ENCODE measurements around the gene RHBDL1.

The RHBDL1 gene

DNA sequence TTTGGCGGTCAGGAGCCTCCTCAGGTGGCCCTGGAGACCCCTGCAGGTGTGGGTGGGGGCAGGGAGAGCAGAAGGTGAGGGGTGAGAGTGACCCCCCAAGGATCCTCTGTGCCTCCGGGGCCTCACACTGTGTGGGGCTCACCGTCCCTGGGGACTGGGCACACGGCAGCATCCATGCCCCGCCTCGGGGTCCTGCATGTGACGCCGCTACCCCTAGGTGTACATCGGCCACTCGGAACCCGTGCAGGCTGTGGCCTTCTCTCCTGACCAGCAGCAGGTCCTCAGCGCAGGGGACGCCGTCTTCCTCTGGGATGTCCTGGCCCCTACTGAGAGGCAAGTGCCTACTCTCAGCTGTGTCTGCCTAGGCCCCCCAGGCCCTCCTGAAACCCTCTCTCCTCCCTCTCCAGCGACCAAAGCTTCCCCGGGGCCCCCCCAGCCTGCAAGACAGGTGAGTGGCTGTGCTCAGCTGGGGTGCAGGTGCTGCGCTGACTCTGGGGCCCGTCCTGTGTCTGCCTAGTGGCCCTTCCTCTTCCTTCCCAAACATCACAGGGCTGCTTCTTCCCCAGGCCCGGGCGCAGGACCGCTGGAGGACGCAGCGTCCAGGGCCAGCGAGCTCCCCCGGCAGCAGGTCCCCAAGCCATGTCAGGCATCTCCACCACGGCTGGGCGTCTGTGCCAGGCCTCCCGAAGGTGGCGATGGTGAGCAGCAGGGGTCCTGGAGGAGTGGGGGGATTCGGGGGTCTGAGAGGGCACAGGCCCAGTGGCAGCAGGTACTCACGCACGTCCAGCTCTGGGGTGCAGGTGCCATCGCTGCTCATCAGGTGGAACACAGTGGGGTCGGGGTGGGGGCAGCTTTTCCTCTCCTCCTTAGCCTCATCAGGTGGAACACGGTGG, 16.5 kb upstream of the RHBDL1 start:
- DNase-seq (ENCODE audit: low read depth): no peak

DNA sequence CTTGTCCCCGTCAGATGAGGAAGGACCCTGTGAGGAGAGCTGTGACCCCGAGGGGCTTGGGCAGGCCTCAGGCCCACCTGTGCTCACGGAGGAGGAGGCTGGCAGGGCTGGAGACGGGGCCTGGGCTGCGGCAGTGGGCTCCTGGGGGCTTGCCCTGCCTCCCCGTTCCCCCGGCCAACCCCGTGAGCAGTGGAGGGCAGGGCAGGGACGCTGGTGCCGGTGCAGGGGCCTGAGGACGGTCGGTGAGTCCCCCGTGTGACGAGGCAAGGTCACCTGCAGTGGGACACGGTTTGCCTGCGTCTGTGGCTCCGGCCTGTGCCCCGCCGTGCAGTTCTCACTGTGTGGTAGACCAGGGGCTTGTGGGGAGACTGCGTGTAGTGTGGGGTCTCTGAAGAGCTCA, 15.9 kb upstream of the RHBDL1 start:
- no peak for DNase-seq (ENCODE audit: low read depth)

DNA sequence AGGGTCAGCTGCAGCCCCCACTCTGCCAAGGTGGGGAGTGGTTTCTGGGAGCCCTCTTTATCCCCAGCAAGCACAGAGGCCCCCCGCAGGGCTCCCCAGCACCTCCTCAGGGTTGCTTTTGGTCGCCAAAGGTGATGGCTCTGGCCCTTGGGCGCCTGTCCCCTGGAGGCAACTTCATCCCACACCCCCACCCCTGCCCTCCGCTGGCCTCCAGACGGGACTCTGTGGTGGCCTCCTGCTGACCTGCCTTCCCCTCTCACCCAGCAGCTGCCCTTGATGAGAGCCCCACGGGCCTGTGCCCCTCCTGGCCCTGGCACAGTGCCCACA, 15.4 kb upstream of the RHBDL1 start:
- DNase-seq (ENCODE audit: low read depth): no peak

DNA sequence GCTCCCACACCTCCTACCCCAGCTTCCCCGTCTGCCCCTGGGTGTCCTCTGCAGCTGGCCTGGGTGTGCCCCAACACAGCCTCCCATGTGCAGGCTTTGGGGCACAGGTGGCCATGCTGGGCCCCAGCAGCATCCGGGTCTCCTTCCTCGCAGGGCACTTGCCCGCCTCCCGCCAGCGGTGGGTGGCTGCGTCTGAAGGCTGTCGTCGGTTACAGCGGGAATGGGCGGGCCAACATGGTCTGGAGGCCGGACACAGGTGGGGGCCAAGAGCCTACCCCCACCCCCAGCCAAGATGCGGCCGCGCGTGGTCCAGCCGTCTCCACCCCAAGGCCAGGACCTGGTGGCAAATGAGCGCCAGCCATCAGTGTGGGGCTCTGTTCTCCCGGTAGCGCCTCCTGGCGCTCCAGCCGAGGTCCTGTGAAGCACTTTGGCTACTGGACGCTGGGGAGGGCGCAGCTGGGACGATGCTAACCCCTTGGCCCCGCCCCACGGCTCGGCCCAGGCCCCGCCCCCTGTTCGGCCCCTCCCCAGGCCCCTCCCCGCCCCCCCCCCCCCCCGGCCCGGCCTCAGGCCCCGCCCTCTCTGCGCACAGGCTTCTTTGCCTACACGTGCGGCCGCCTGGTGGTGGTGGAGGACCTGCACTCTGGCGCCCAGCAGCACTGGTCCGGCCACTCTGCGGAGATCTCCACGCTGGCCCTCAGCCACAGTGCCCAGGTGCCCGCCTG, 14.8 kb upstream of the RHBDL1 start:
- DNase-seq (ENCODE audit: low read depth): no peak

DNA sequence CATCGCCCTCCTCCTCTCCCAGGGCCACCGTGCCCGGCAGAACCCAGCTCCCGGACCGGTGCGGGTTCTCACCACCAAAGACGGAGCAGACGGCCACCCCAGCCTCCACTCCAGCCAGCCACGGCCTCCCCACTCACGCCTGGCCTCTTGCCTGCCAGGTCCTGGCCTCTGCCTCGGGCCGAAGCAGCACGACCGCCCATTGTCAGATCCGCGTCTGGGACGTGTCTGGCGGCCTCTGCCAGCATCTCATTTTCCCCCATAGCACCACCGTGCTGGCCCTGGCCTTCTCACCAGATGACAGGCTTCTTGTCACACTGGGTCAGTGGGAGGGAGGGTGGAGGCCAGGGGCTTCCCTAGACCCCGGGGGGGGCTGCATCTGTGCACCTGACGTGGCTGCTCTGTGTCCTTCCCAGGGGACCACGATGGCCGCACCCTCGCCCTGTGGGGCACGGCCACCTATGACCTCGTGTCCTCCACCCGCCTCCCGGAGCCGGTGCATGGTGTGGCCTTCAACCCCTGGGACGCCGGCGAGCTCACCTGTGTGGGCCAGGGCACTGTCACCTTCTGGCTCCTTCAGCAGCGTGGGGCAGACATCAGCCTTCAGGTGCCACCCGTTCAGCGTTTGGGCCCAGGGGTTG, 14.2 kb upstream of the RHBDL1 start:
- no peak for DNase-seq (ENCODE audit: low read depth)

DNA sequence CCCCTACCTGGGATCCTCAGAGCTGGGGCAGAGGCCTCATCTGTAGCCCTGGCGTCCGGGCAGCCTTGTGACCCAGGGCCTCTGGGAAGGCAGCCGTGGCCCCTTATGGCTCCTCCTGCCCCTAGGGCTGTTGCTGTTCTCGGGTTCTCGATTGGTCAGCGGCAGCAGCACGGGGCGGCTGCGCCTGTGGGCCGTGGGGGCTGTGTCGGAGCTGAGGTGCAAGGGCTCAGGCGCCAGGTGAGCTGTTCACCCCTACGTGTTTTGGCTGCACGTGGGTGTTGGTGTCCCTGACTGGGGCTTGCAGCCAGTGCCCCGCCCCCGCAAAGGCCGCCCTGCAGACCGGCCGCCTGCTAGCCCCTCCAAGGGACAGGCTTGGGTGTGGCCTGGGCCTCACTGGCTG, 13.4 kb upstream of the RHBDL1 start:
- DNase-seq (ENCODE audit: low read depth): no peak

DNA sequence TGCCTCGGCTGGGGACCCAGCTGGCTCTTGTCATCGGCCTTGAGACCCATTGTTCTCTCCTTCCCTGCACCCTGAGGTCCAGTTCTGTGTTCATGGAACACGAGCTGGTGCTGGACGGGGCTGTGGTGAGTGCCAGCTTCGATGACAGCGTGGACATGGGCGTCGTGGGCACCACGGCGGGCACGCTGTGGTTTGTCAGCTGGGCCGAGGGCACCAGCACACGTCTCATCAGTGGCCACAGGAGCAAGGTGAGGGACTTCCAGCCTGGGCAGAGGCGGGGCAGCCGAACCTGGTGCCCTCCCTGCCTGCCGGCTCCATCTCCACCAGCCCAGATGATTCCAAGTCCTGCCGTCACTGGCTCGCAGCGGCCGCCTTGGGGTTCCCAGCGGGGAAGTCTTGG, 12.9 kb upstream of the RHBDL1 start:
- DNase-seq (ENCODE audit: low read depth): no peak

DNA sequence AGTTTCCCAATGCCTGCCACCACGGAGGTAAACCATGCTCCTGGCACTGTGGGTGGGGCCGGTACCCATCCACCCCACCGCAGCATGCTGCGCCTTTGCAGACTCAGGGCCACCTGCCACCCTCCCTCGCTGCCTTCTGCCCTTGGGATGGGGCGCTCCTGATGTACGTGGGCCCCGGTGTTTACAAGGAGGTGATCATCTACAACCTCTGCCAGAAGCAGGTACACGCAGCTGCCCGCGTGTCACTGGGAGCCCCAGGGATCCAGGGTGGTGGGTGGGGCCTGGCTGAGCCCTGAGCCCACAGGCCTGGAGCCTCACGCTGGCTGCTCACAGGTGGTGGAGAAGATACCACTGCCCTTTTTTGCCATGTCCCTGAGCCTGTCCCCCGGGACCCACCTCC, 8.9 kb upstream of the RHBDL1 start:
- DNase-seq (ENCODE audit: low read depth): no peak

DNA sequence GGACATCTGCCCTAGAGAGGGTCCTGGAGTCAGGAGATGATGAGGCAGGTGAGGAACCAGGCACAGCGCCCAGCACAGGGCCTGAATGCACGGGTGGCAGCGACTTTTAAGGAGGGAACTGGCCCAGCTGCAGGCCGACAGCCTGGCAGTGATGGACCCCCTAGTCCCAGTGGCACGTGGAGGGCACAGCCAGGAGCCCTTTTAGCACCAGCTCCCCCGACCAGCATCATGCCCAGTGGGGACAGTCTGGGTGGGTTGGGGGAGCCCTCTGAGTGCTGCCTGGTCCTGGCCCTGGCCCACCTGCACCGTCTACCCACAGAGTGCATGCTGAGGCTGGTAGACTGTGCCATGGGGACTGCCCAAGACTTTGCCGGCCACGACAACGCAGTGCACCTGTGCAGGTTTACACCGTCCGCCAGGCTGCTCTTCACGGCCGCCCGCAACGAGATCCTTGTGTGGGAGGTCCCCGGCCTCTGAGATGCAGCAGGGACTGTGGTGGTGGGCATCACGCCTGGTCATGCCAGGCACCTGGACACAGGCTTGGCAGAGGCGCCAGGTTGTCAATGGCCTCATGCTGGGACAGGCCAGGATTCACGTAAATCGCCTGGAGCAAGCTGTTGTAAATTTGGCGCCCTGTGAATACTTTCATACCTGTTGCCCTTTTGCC, 8.2 kb upstream of the RHBDL1 start:
- no peak for DNase-seq (ENCODE audit: low read depth)

DNA sequence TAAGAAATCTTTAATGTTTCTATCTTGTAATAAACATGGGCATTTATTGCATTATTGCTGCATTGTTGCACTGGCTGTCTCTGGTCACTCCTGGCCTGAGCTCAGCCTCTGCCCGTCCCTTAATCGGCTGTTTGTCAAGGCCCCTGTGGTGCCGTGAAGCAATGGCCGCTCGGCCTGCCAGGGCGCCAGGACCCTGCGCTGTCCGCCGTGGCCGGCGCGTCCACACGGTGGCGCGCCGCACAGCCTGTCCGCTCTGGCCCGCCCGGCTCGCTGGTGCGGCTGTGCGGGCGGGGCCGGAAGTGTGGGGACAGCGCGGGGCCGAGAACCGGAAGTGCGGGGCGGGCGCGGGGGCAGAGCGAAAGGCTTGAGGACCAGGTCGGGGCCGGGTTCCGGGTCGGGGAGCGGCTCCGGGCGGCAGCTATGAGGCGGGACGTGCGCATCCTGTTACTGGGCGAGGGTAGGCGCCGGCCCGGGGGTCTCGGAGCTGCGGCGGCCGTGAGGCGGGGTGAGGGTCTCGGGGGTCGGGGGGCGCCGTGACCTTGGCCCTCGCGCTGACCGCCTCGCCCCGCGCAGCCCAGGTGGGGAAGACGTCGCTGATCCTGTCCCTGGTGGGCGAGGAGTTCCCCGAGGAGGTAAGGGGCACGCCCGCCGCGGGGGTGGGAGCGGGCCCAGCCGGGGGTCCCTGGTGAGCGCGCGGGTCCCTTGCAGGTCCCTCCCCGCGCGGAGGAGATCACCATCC, 7.5 kb upstream of the RHBDL1 start, which contains the start of gene RHOT2:
Gene RHOT2 (plus strand): TSS at position 353 of the 739 bp plus-strand sequence. CDS start 68 bp downstream, at position 421.
- DNase-seq (ENCODE audit: low read depth): peak; percentile 91

DNA sequence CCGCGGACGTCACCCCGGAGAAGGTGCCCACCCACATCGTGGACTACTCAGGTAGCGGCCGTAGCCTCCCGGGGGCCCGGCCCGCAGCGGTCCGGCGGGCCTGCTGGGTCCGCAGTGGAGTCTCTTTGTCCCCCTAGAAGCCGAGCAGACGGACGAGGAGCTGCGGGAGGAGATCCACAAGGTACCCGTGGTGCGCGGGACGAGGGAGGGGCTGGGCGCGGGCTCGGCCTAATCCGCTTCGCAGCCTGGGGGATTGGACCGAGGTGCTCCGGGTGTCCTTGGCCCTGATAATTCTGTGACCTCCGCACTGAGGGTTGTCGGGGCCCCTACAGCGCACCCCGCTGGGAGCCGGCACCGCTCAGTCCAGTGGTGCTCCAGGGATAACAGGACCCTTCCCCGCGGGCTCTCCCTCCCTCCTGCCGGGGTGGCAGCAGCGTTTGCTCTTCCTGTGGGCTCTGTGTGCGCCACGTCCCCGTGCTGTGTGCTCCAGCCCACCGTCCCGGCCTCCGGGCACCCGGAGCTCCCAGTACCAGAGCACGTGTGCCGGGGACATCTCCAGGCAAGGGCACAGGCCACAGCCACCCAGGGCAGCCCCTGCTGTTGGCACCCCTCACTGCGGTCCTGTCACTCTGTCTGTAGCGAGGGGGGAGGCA, 6.8 kb upstream of the RHBDL1 start:
- no peak for DNase-seq (ENCODE audit: low read depth)

DNA sequence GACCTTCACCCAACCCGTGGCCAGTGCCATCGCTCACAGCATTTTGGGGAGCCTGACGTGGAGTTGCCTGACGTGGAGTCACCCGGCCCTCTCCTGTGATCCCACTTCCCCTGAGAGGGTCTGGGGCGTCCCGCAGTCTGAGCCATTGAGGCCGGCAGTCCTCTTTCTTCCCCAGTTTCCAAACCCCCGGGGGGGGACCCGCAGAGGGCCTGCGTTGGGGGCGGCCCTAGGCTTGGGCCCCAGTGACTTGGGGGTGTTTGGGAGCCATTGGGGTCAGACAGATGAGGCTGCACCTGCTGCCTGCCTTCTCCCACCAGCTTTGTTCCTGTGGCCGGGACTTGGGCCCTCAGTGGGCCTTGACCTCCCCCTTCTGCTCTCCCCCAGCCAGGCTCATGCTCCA, 5.8 kb upstream of the RHBDL1 start:
- DNase-seq (ENCODE audit: low read depth): no peak

DNA sequence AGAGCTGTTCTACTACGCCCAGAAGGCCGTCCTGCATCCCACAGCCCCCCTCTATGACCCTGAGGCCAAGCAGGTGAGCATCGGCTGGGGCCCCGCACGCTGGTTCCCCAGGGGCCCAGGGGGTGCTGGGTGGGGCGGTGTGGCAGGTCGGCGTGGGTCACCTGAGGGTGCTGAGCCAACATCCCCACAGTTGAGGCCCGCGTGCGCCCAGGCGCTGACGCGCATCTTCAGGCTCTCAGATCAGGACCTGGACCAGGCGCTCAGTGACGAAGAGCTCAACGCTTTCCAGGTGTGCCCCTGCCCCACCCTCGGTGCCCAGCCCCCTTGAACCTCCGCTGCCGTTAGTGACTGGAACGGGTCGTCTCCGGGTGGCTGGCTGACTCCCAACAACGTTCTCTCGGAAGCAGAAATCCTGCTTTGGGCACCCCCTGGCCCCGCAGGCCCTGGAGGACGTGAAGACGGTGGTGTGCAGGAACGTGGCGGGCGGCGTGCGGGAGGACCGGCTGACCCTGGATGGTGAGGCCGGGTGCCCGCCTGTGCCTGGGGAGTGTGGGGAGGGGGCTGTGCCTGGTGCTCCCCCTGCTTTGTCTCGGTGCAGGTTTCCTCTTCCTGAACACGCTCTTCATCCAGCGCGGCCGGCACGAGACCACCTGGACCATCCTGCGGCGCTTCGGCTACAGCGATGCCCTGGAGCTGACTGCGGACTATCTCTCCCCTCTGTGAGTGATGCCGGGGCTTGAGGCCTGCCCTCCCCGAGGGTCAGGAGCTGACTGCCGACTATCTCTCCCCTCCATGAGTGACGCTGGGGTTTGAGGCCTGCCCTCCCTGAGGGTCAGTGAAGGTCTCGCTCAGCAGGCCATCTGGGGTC, 4.8 kb upstream of the RHBDL1 start:
- DNase-seq (ENCODE audit: low read depth): no peak

DNA sequence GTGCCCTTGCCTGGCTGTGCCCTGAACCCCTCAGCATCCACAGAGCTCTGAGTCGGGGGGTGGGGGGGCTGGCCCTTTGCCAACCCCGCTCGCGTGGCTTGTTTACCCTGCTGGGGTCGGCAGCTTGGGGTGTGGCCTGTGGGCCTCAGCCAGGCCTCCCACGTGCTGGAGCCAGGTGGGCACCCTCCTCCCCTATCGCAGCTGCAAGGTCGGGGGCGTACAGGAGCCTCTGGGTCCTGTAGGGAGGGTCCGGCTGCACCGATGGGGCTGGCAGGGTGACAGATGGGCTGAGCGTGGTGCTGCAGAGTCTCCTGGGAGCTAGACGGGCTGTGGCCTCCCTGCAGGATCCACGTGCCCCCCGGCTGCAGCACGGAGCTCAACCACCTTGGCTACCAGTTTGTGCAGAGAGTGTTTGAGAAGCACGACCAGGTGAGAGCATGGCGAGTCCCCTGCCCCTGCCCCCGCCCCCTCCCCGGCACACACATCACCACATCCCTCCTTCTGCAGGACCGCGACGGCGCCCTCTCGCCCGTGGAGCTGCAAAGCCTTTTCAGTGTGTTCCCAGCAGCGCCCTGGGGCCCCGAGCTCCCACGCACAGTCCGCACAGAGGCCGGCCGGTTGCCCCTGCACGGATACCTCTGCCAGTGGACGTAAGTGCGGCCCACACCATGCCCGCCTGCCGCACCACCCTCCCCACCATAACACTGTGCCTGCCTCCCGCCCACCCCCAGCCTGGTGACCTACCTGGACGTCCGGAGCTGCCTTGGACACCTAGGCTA, 3.9 kb upstream of the RHBDL1 start:
- DNase-seq (ENCODE audit: low read depth): no peak

DNA sequence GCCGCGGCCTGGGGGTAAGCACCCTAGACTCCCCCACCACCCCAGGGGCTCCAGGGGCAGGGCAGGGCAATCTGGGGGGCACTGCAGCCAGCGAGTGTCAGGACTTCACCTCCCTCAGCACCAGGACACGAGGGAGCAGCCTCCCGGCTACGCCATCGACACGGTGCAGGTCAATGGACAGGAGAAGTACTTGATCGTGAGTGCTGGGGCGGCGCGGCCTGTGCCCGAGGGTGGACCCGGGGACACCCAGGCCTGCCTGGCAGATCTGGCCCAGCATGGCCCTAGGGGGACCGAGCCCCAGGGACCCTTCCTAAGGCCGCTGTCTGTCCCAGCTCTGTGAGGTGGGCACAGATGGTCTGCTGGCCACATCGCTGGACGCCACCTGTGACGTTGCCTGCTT, 3.1 kb upstream of the RHBDL1 start:
- DNase-seq (ENCODE audit: low read depth): no peak

DNA sequence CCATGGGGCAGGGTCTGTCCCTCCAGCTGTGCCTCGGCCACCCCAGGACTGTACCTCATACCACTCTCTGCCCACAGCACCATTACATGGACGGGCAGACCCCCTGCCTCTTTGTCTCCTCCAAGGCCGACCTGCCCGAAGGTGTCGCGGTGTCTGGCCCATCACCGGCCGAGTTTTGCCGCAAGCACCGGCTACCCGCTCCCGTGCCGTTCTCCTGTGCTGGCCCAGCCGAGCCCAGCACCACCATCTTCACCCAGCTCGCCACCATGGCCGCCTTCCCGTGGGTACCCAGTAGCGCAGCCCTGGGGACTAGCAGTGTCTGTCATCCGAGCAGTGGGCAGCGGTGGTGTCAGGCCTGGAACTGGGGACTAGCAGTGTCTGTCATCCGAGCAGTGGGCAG, 2.6 kb upstream of the RHBDL1 start:
- no peak for DNase-seq (ENCODE audit: low read depth)

DNA sequence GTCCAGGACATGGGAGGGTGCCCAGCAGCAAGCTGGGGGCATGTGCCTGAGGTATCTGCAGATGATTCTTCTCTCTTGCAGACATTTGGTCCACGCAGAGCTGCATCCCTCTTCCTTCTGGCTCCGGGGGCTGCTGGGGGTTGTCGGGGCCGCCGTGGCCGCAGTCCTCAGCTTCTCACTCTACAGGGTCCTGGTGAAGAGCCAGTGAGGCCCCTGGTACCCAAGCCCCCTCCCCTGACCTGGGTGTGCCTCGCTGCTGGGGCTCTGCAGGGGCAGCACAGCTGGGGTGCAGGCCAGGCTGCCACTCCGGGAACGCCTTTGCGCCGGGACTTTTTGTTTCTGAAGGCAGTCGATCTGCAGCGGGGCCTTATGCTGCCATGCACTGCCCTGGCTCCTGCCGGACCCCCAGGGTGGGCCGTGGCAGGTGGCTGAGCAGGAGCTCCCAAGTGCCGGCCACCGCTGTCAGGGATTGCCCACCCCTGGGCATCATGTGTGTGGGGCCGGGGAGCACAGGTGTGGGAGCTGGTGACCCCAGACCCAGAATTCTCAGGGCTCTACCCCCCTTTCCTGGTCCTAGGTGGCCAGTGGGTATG, 2.0 kb upstream of the RHBDL1 start:
- no peak for DNase-seq (ENCODE audit: low read depth)

DNA sequence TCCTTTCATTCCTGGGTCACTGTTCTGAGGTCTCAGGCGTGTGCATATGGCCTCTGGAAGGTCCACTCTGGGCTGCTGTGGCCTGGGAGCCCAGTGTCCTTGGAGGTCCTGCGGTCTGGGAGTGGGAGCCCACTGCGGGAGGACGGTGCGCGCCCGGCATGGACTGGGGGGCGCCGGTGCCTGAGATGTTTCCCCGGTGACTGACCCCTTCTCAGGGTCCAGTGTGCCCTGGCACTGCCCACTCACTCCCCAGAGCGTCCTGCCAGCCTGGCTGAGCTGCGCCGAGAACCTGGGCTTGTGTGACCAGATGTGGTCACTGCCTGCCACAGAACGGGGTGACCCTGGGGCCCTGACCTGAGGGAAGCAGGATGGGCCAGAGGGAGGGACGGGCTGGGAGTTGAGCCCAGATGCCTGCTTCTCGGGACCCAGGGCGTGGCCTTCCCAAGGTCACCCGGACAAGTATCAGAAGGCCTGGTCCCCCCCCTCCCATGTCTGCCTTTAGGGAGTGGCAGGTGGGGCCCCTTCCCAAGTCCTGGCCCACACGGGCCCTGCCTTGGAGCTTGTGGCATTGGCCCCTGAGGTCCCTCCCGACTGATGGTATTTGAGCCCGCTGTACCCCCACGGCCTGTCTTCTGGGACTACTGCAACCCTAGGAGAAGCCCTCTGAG, 1.1 kb upstream of the RHBDL1 start:
- DNase-seq (ENCODE audit: low read depth): no peak
